Activated CD4-positive, alpha-beta memory T cell treated with anti-CD3 and anti-CD28 coated beads, Interleukin-2, amount 10 ng/mL, durations not matched to agents 7 days and 5 days (primary cell): Measurements from ENCODE around the gene SUN3. TPM values are rescaled to one million over a fixed set of nuclear protein-coding genes. Genes with fewer than 3 reads are reported as not detected.
"Not testable (repeated sequence)": the region's sequence is repeated elsewhere in the genome, so short reads cannot be mapped to it uniquely, and the experiment has no call there.

Experiments
- CTCF ChIA-PET: fragments of 350-600 bp; sonication (Branson Sonifier 250); formaldehyde crosslinking; loops from one replicate; lab custom pipeline; 2021; ENCODE audit warnings: antibody characterized with exemption, inconsistent platforms; lab: Charles Lee
- POLR2A ChIA-PET: fragments of 350-600 bp; sonication (Branson Sonifier 250); formaldehyde crosslinking; loops from one replicate; lab custom pipeline; 2021; ENCODE audit warnings: antibody characterized with exemption; lab: Charles Lee
- DNase-seq: peaks from one replicate; pipeline ENCODE4 v3.0.0-alpha.2; 2020
- H3K27ac Mint-ChIP-seq: one replicate; pipeline ENCODE4 v1.8.0; 2021; ENCODE audit warnings: mild to moderate bottlenecking, mixed read lengths
- H3K27me3 Mint-ChIP-seq: one replicate; pipeline ENCODE4 v1.8.0; 2021; ENCODE audit warnings: mixed read lengths
- H3K36me3 Mint-ChIP-seq: one replicate; pipeline ENCODE4 v1.8.0; 2021; ENCODE audit warnings: low read depth, mixed read lengths
- H3K4me1 Mint-ChIP-seq: one replicate; pipeline ENCODE4 v1.8.0; 2021; ENCODE audit warnings: mixed read lengths
- H3K4me3 Mint-ChIP-seq: one replicate; pipeline ENCODE4 v1.8.0; 2021; ENCODE audit warnings: mild to moderate bottlenecking, mixed read lengths
- H3K9me3 Mint-ChIP-seq: one replicate; pipeline ENCODE4 v1.8.0; 2021; ENCODE audit warnings: mixed read lengths
- total RNA-seq, 2 experiments: library from RNA; stranded (reverse); gene quantifications; one replicate each; pipeline ENCODE4 v1.2.3, GENCODE V29; 2021

The SUN3 gene
- total RNA-seq, 2 experiments from 2014 or later, result not detected

DNA sequence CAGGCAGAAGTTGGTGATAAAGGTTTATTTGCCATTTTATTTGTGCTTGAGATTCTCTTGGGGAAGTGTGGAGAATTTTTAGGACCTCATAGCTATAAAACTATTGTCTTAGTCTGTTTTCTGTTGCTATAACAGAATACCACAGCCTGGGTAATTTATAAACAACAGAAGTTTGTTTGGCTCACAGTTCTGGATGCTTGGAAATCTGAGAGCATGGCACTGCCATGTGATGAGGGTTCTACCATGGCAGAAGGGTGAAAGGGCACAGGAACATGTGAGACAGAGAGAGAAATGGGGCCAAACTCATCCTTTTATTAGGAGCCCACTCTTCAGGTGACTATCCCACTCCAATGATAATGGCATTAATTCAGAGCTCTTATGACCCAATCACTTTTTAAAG is 12.3 kb downstream of the SUN3 start:
- H3K27me3 Mint-ChIP-seq, result peaks cover 31% of the 10 kb centered on the region
- H3K9me3 Mint-ChIP-seq, result peaks cover 4% of the 10 kb centered on the region
- no peak for DNase-seq
- H3K4me3 Mint-ChIP-seq, result no peak overlapping the region
- ChIA-PET POLR2A (no interaction called here), CTCF (no interaction called here)
- H3K27ac Mint-ChIP-seq, result no peak overlapping the region
- no peaks in the 10 kb centered on the region for H3K4me1 Mint-ChIP-seq
- no peaks in the 10 kb centered on the region for H3K36me3 Mint-ChIP-seq

DNA sequence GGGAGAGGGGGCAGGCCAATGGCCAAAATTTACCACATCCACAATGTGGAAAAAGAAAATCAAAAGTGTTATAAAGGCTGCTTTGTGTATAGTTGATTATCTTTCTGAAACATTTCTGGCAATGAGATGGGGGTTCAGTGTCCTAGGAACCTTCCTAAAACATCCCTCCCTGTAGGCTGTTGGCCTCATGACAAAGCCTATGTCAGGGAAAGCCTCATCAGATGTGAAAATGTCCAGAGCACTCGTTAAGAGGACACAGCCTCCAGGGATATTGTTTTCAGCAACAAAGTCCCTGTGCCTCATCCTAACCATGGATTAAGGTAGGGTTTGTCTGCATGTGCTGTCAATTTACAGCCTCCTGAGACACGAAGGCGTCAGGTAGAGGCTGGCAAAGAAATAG is 17.0 kb downstream of the SUN3 start:
- Mint-ChIP-seq H3K27ac (no peak overlapping the region), H3K27me3 (peaks cover 5% of the 10 kb centered on the region), H3K36me3 (no peaks in the 10 kb centered on the region), H3K9me3 (peaks cover 4% of the 10 kb centered on the region), H3K4me1 (no peaks in the 10 kb centered on the region), H3K4me3 (no peak overlapping the region)
- ChIA-PET CTCF (no interaction called here), POLR2A (no interaction called here)
- DNase-seq, result no peak

DNA sequence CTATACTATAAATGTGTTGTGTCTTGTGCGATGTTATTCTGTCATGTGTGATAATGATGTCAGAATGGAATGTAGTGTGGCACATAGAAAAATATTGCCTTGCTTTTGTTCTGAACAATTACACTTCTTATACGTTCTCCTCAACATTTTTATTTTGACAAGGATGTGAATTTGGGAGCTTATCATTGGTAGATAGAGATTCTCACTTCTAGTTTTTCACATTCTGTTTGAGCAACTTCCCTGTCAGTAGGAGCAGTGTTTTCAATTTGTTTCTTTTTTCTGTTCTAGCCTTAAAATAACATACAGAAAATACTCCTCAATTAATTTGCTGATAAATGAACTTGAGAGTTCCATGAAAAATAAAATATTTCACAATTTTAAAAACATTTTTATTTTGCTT is 17.6 kb downstream of the SUN3 start:
- Mint-ChIP-seq H3K27ac (no peak overlapping the region), H3K4me1 (no peaks in the 10 kb centered on the region), H3K4me3 (no peak overlapping the region), H3K9me3 (peaks cover 4% of the 10 kb centered on the region), H3K27me3 (peaks cover 4% of the 10 kb centered on the region), H3K36me3 (no peaks in the 10 kb centered on the region)
- ChIA-PET CTCF (no interaction called here), POLR2A (no interaction called here)
- DNase-seq, result no peak

DNA sequence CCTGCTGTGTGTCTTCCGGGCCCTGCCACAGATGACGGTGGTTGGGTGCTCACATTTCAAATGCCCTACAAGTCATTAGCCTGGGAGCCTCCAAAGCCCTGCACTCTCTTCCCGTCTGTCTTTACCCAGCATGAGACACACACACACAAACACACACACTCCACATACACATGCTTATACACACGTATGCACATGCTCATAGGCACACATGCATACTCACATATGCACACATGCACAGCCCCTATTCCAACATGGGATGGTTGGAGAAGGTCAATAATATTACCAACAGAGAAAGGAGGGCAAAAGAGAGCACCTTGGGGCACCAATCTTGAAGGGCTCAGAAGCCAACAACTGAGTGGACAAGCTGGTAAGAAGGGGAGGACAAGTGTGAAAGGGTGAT is 19.0 kb downstream of the SUN3 start:
- DNase-seq, result no peak
- peaks cover 5% of the 10 kb centered on the region for H3K27me3 Mint-ChIP-seq
- no peaks in the 10 kb centered on the region for H3K4me1 Mint-ChIP-seq
- ChIA-PET POLR2A (no interaction called here), CTCF (no interaction called here)
- no peaks in the 10 kb centered on the region for H3K36me3 Mint-ChIP-seq
- H3K4me3 Mint-ChIP-seq, result no peak overlapping the region
- H3K9me3 Mint-ChIP-seq, result no peaks in the 10 kb centered on the region
- H3K27ac Mint-ChIP-seq, result no peak overlapping the region

DNA sequence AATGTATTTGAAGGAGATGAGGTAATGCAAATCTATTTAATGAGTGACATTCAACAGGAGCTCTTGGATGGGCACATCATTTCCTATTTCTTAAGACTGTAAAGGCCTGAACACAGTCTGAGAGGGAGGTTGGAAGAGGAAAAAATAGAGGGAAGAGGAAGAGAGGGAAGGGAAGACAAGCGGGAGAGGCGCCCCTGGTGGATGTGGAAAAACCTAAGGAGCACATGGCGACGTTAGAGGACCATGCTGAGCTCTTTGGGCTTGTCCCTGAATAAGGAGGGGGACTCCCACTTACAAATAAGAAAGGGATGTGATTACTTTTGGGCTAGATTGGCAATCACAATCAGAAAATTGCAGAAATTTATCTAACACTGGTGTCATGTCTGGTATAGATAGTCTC is 19.6 kb downstream of the SUN3 start:
- no peak for DNase-seq
- Mint-ChIP-seq H3K9me3 (no peaks in the 10 kb centered on the region), H3K4me1 (no peaks in the 10 kb centered on the region), H3K27me3 (peaks cover 8% of the 10 kb centered on the region), H3K27ac (no peak overlapping the region), H3K36me3 (no peaks in the 10 kb centered on the region), H3K4me3 (no peak overlapping the region)
- CTCF ChIA-PET, result no interaction called here
- POLR2A ChIA-PET, result no interaction called here

DNA sequence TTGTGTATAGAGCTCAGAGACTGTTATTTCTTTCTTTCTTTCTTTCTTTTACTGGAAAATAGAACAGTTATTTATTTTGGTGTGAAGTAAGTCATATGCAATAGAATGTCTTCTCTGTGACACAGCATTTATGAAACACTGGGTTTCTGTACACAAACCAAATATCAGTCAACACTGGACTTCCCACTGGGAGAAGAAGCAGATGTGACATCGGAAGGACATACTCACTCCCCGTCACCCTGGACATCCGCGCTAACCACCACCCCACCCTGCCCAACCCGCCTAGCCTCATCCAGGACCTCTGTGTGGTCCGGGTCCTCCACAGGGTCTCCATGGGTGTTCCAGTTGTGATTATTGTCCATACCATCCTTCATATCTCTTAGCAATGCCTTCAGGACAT is 22.0 kb downstream of the SUN3 start:
- CTCF ChIA-PET, result no interaction called here
- Mint-ChIP-seq H3K4me1 (no peaks in the 10 kb centered on the region), H3K36me3 (no peaks in the 10 kb centered on the region), H3K27me3 (peaks cover 15% of the 10 kb centered on the region), H3K9me3 (no peaks in the 10 kb centered on the region), H3K27ac (no peak overlapping the region), H3K4me3 (no peak overlapping the region)
- DNase-seq, result no peak
- POLR2A ChIA-PET, result no interaction called here

DNA sequence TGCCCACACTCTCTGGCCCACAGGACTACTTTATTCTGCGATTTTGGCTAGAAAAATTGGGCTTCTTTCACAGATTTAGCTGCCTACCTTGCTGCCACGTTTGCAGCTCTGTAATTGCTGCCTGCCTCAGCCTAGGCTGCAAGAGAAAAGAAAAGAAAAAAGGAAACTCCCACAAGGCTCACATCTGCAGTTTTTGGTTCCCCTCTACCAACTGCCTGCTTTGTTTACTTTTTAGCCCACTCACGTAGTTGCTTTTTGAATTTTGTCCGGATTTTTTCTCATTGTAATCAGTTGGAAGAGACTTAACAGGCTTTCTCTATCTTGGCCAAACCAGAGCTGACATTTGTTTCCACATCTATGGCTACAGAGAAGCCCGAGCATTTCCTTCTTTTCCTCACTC is 24.3 kb downstream of the SUN3 start:
- no peaks in the 10 kb centered on the region for H3K4me1 Mint-ChIP-seq
- no peaks in the 10 kb centered on the region for H3K36me3 Mint-ChIP-seq
- no peak overlapping the region for H3K4me3 Mint-ChIP-seq
- ChIA-PET POLR2A (no interaction called here), CTCF (no interaction called here)
- DNase-seq, result no peak
- no peak overlapping the region for H3K27ac Mint-ChIP-seq
- peaks cover 12% of the 10 kb centered on the region for H3K27me3 Mint-ChIP-seq
- no peaks in the 10 kb centered on the region for H3K9me3 Mint-ChIP-seq

DNA sequence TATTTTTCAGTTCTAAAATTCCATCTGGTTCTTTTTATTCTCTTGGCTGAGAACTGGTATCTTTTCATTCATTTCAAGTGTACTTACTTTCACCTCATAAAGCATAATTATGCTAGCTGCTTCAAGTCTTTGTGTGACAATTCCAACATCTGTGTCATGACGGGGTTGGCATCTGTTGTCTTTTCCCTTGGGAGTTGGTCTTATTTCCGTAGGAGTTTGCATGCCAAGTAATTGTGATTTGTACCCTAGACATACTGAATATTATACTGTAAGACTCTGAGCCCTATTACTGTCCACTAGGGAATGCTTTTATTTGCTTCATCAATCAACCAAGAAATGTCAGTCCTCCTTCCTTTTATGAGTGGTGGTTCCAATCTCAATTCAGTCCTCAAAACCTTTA is 24.9 kb downstream of the SUN3 start:
- CTCF ChIA-PET, result no interaction called here
- no peak for DNase-seq

DNA sequence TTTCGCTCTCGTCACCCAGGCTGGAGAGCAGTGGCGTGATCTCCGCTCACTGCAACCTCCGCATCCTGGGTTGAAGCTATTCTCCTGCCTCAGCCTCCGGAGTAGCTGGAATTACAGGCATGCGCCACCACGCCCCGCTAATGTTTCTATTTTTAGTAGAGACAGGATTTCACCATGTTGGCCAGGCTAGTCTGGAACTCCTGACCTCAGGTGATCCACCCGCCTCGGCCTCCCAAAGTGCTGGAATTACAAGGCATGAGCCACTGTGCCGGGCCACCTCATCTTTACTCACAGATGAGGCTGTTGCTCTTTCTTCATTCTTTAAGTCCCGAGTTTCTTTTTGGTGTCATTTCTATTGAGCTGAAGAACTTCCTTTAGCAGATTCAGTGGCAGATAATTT is 28.7 kb downstream of the SUN3 start:
- H3K9me3 Mint-ChIP-seq, H3K36me3 Mint-ChIP-seq, CTCF ChIA-PET, H3K4me3 Mint-ChIP-seq, H3K27ac Mint-ChIP-seq, POLR2A ChIA-PET, H3K4me1 Mint-ChIP-seq, DNase-seq: not testable (repeated sequence)
- H3K27me3 Mint-ChIP-seq, result peaks cover 11% of the 10 kb centered on the region

More for the DNA sequence above, 24.9 kb downstream of the SUN3 start:
- H3K9me3 Mint-ChIP-seq, result no peaks in the 10 kb centered on the region
- H3K4me3 Mint-ChIP-seq, result no peak overlapping the region
- no peaks in the 10 kb centered on the region for H3K36me3 Mint-ChIP-seq
- no peaks in the 10 kb centered on the region for H3K4me1 Mint-ChIP-seq
- H3K27ac Mint-ChIP-seq, result no peak overlapping the region
- H3K27me3 Mint-ChIP-seq, result peaks cover 12% of the 10 kb centered on the region
- POLR2A ChIA-PET, result no interaction called here

DNA sequence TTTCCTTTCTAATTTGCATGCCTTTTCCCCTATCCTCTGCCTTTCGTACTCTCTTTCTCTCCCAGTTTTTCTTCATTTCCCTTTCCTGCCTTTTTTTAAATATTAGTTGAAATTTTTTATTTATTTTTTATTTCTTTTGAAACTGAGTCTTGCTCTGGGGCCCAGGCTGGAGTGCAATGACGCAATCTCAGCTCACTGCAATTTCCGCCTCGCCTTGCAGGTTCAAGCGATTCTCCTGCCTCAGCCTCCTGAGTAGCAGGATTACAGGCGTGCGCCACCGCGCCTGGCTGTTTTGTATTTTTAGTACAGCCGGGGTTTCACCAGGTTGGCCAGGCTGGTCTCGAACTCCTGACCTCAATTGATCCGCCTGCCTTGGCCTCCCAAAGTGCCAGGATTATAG is 29.5 kb downstream of the SUN3 start:
- peaks cover 8% of the 10 kb centered on the region for H3K27me3 Mint-ChIP-seq
- no peak overlapping the region for H3K27ac Mint-ChIP-seq

DNA sequence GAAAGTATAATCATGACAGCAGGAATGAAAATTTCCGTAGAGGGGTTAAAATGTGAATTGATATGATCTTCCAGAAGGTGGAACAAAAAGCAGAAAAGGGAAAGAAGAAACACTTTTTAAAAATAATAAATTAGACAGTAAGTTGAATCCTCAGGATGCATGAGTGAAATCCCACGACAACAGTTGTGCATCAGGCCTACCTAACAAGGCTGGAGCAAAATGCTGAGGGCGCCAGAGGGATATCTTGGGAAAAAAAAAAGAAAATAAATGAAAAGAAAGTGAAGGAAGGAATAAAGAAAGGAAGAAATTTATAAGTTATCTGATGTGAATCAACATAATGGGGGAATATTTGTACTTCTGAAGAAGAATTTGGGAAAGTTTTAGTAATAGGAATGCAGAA is 36.5 kb downstream of the SUN3 start:
- DNase-seq, result no peak
- no peaks in the 10 kb centered on the region for H3K36me3 Mint-ChIP-seq
- POLR2A ChIA-PET, result interaction anchor here (1.3 to 7.6 kb wide), 8 partner anchors 10 to 116 kb away, joined by 3 to 78 read pairs (median 14); partner anchors contain the start of gene UPP1
- peaks cover 2% of the 10 kb centered on the region for H3K9me3 Mint-ChIP-seq
- H3K27me3 Mint-ChIP-seq, result no peaks in the 10 kb centered on the region
- peak overlapping the region; percentile 80 for H3K4me3 Mint-ChIP-seq
- CTCF ChIA-PET, result interaction anchor here (0.8 to 3.6 kb wide), 17 partner anchors 10 to 127 kb away, joined by 3 to 77 read pairs (median 8); no protein-coding TSS in a partner anchor
- peak overlapping the region; percentile 88 for H3K27ac Mint-ChIP-seq
- H3K4me1 Mint-ChIP-seq, result peaks cover 20% of the 10 kb centered on the region

More for the DNA sequence above, 29.5 kb downstream of the SUN3 start:
- no peak for DNase-seq
- no peaks in the 10 kb centered on the region for H3K36me3 Mint-ChIP-seq
- POLR2A ChIA-PET, result no interaction called here
- H3K4me1 Mint-ChIP-seq, result no peaks in the 10 kb centered on the region
- CTCF ChIA-PET, result interaction anchor here (1.8 kb wide), 1 partner anchor 109 kb away, joined by 5 read pairs; no protein-coding TSS in a partner anchor
- no peak overlapping the region for H3K4me3 Mint-ChIP-seq
- peaks cover 2% of the 10 kb centered on the region for H3K9me3 Mint-ChIP-seq

DNA sequence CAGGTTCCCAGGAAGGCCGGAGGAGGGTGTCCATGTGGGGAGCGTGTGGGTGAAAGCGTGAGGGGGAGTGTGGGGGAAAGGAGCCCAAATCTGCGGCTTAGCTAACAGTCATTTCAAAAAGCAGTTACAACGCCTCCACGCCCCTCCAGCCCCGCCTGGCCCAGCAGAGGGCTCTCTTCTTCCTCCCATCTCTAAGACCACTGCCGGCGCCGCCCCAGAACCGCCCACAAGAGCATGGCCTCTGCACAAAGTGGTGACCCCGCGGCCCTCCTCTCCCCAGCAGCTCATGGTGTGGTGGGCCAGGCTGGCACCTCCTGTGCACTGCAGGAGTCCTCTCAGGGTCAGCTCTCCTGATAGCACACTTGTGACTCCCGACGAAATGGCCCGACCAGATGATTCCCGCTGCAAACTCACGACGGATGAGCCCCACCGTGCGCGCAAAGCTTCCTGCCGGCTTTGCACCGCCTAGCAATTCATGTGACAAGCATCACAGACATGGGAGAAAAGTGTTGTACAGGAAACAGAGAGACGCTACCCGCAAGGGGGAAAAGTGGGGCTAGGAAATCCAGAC is 37.1 kb downstream of the SUN3 start:
- peaks cover 2% of the 10 kb centered on the region for H3K9me3 Mint-ChIP-seq
- no peaks in the 10 kb centered on the region for H3K27me3 Mint-ChIP-seq
- ChIA-PET CTCF (interaction anchor here (0.8 to 3.6 kb wide), 23 partner anchors 9 to 163 kb away, joined by 3 to 77 read pairs (median 5); no protein-coding TSS in a partner anchor), POLR2A (interaction anchor here (1.3 to 7.6 kb wide), 9 partner anchors 9 to 117 kb away, joined by 3 to 78 read pairs (median 14); partner anchors contain the start of gene UPP1)
- H3K4me1 Mint-ChIP-seq, result peaks cover 20% of the 10 kb centered on the region
- H3K27ac Mint-ChIP-seq, result peak overlapping the region; percentile 88
- H3K4me3 Mint-ChIP-seq, result peak overlapping the region; percentile 80
- H3K36me3 Mint-ChIP-seq, result no peaks in the 10 kb centered on the region
- peak; percentile 91 for DNase-seq

DNA sequence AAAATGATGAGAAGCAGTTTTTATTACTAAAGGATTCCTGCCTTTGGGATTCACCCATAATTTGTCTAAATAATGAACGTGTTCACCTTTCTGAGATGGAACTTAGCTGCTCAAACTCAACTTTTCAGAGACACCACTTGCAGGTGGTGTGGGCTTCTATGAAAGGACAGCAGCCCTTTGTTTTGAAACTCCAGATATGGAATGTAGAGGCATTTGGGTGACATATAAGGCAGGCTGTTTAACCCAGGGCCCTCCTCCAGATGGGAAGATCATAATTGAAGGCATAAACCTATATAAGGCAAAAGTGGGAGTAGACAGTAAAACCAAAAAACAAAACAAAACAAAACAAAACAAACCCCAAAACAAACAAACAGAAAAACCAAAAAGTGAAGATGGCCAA is 37.6 kb downstream of the SUN3 start:
- POLR2A ChIA-PET, result interaction anchor here (0.7 to 7.6 kb wide), 9 partner anchors 8 to 118 kb away, joined by 3 to 78 read pairs (median 14); partner anchors contain the start of gene UPP1
- CTCF ChIA-PET, result interaction anchor here (0.8 to 3.6 kb wide), 22 partner anchors 9 to 164 kb away, joined by 3 to 77 read pairs (median 5); no protein-coding TSS in a partner anchor
- Mint-ChIP-seq H3K36me3 (no peaks in the 10 kb centered on the region), H3K4me1 (peaks cover 20% of the 10 kb centered on the region), H3K4me3 (peak overlapping the region; percentile 80), H3K27me3 (no peaks in the 10 kb centered on the region), H3K27ac (peak overlapping the region; percentile 88), H3K9me3 (peaks cover 2% of the 10 kb centered on the region)
- DNase-seq, result no peak
